GM12874 (cell line): ENCODE measurements around the gene TOP3B.

Experiments
- CTCF ChIP-seq: IDR thresholded peaks from 2 replicates; pipeline ENCODE4 v1.5.1; 2011; ENCODE audit warnings: low read depth, mild to moderate bottlenecking, control low read depth, low read length, moderate library complexity; ENCODE audit not compliant: insufficient read depth

Gene TOP3B

GRCh38 chr22:21938071-21938822, 44.3 kb downstream of the TOP3B start:
- TF ChIP-seq CTCF = peak; percentile 100

- no peak for TF ChIP-seq CTCF
Observed at GRCh38 chr22:21937821-21938070, 44.8 kb downstream of the TOP3B start.

GRCh38 chr22:21937041-21937820, 45.4 kb downstream of the TOP3B start:
- no peak for TF ChIP-seq CTCF

GRCh38 chr22:21936151-21936775, 46.3 kb downstream of the TOP3B start:
- TF ChIP-seq CTCF = no peak

GRCh38 chr22:21933910-21934309, 48.7 kb downstream of the TOP3B start:
- TF ChIP-seq CTCF = no peak

- no peak for TF ChIP-seq CTCF
Observed at GRCh38 chr22:21933413-21933812, 49.2 kb downstream of the TOP3B start.

GRCh38 chr22:21932347-21932746, 50.2 kb downstream of the TOP3B start:
- TF ChIP-seq CTCF = no peak
